Measurements from ENCODE around the gene HOXC13.

The HOXC13 gene

DNA sequence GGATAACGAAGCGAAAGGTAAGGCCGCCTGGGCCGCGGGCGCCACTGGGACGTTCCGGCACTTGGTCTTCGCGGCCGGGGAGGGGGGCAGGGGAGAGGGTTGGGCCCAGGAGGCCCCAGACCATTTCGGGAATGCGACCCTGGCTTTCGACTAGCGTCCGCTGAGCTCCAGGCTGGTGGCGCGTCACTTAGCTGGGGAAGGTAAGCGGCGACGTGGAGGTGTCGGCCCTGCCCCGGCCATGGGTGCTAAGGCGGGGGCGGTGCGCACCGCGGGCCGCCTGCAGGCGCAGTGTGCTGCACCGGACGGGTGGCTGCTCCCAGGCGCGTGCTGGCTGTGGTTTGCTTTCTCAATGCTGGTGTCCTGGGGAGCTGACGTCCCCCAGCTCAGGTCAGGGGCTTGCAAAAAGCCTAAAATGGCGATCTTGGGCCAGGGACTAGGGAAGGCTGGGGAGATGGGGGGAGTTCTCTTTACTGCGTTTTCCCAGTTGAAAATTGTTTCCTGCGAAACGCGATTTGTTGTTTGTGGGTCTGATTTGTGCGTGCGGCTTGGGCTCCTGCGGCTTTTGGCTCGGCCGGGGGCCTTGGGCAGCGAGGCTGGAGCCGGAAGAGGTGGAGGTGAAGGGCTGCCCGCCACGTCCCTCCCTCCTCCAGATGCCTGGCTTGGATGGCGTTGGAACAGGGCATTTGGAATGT, 47.5 kb downstream of the HOXC13 start:
- ATAC-seq (no peak), DNase-seq (no peak)
- no peak overlapping the region for H3K4me3 Mint-ChIP-seq
- H3K36me3 Mint-ChIP-seq (ENCODE audit: low read depth), result no peaks in the 10 kb centered on the region
- peaks cover 36% of the 10 kb centered on the region for H3K4me1 Mint-ChIP-seq
- H3K27me3 Mint-ChIP-seq, result peaks cover 91% of the 10 kb centered on the region
- H3K27ac Mint-ChIP-seq, result no peak overlapping the region
- H3K9me3 Mint-ChIP-seq, result no peaks in the 10 kb centered on the region

DNA sequence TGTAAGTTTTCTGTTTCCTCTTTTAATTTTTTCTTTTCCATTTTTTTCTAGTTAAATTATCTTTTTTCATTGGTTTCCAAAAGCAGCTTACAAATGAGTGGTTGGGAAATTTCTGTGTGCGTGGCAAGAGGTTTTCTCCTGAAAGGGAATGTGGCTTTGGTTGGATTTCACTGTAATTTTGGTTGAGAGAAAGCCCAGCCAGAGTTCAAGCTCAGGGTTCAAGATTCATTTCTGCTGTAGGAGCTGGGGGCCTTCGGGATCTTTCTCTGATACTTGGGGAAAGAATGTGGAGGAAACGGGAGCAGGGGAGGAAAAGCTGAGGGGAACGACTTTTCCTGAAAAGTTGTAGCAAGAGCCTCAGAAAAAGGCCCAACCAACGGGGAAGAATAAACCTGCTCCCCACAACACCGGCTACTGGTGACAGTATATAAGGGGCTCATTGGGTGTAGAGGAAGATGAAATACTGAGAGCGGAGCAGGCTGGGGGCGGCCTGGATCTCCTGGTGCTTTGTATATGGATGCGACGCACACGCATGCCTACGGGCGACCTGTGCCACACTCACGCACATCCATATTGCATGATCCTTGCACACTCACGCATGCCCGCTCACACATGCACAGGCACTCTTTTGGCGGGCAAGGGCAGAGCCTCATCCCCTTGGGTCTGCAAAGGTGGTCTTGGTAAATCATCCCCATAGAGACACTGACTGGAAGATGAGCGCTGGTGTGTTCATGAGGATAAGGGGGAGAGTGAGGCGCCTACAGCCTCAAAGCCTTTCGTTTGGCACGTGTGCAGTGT, 48.3 kb downstream of the HOXC13 start:
- no peak overlapping the region for H3K27ac Mint-ChIP-seq
- no peak overlapping the region for H3K4me3 Mint-ChIP-seq

GRCh38 chr12:53987787-53988230, 49.2 kb downstream of the HOXC13 start:
- H3K9me3 Mint-ChIP-seq, result no peaks in the 10 kb centered on the region
- no peak overlapping the region for H3K4me3 Mint-ChIP-seq
- H3K27me3 Mint-ChIP-seq, result peaks cover 89% of the 10 kb centered on the region
- H3K36me3 Mint-ChIP-seq (ENCODE audit: low read depth), result no peaks in the 10 kb centered on the region
- H3K27ac Mint-ChIP-seq, result no peak overlapping the region
- DNase-seq (no peak), ATAC-seq (no peak)
- peaks cover 40% of the 10 kb centered on the region for H3K4me1 Mint-ChIP-seq

More for the DNA sequence above, 48.3 kb downstream of the HOXC13 start:
- no peaks in the 10 kb centered on the region for H3K36me3 Mint-ChIP-seq (ENCODE audit: low read depth)
- ATAC-seq, result no peak
- no peaks in the 10 kb centered on the region for H3K9me3 Mint-ChIP-seq
- peaks cover 89% of the 10 kb centered on the region for H3K27me3 Mint-ChIP-seq
- peaks cover 36% of the 10 kb centered on the region for H3K4me1 Mint-ChIP-seq
- no peak for DNase-seq

DNA sequence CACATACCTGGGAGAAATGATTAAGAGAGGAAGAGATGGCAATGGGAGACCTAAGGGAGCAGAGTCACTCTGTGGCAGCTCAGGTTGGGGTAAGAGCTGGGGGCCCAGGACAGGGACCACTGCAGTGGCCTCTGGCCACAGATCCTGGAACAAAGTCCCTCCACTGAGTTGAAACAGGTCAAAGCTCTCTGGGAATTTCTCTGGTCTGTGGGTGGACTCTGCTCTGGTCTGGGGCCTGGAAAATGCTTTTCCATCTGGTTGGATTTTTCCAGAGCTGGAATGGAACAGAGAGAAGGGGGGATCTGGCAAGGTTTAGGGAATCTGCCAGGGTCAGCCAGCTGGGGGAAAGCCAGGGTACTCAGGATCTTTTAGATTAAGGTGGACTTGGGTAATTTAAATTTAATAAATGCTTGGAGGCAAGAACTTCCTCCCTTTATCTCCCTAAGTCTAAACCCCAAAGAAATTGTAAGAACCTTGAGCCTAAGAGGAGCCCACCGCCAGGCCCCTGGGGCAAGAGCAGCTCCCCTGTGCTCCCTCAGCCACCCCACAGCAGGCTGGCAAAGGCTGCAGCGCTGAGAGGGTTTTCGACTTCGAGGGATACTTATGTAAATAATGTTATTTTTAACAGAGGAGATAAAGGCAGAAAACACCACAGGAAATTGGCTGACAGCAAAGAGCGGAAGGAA, 50.1 kb downstream of the HOXC13 start:
- Mint-ChIP-seq H3K9me3 (no peaks in the 10 kb centered on the region), H3K36me3 (ENCODE audit: low read depth) (no peaks in the 10 kb centered on the region), H3K4me1 (peaks cover 37% of the 10 kb centered on the region), H3K4me3 (no peak overlapping the region), H3K27me3 (peaks cover 89% of the 10 kb centered on the region), H3K27ac (no peak overlapping the region)
- ATAC-seq, result no peak
- DNase-seq, result no peak

- Mint-ChIP-seq H3K4me3 (no peak overlapping the region), H3K9me3 (no peaks in the 10 kb centered on the region), H3K4me1 (peaks cover 41% of the 10 kb centered on the region), H3K27me3 (peaks cover 92% of the 10 kb centered on the region), H3K36me3 (ENCODE audit: low read depth) (no peaks in the 10 kb centered on the region), H3K27ac (no peak overlapping the region)
- ATAC-seq, result no peak
- no peak for DNase-seq
Measured at GRCh38 chr12:53989227-53990113, 50.8 kb downstream of the HOXC13 start.

GRCh38 chr12:53990311-53991076, 51.9 kb downstream of the HOXC13 start:
- no peak overlapping the region for H3K27ac Mint-ChIP-seq
- H3K27me3 Mint-ChIP-seq, result peaks cover 93% of the 10 kb centered on the region
- no peak overlapping the region for H3K4me3 Mint-ChIP-seq
- no peak for DNase-seq
- no peak for ATAC-seq
- H3K36me3 Mint-ChIP-seq (ENCODE audit: low read depth), result no peaks in the 10 kb centered on the region
- no peaks in the 10 kb centered on the region for H3K9me3 Mint-ChIP-seq
- peaks cover 42% of the 10 kb centered on the region for H3K4me1 Mint-ChIP-seq

DNA sequence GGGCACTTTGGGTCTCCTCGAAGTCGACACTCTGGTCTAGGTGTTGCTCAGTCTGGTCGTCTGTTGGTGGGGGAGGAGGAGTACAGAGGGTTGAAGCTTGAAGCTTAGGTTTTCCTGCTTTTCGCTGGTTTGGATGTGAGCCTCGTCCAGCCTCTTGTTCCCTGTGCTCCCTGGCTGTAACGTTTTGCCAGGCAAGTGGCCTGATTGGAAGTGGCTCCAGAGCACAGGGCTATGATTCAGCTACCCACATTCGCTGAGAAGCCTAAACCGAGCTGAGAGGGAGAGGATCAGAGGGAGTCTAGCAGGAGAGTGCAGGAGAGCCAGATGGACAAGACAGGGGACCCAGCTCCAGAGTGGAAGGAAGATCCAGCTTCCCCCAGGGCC, 52.4 kb downstream of the HOXC13 start:
- DNase-seq (no peak), ATAC-seq (no peak)
- no peak overlapping the region for H3K4me3 Mint-ChIP-seq
- no peaks in the 10 kb centered on the region for H3K9me3 Mint-ChIP-seq
- H3K27ac Mint-ChIP-seq, result no peak overlapping the region
- no peaks in the 10 kb centered on the region for H3K36me3 Mint-ChIP-seq (ENCODE audit: low read depth)
- peaks cover 93% of the 10 kb centered on the region for H3K27me3 Mint-ChIP-seq
- H3K4me1 Mint-ChIP-seq, result peaks cover 43% of the 10 kb centered on the region

- DNase-seq (no peak), ATAC-seq (peak; percentile 55)
- Mint-ChIP-seq H3K27ac (no peak overlapping the region), H3K36me3 (ENCODE audit: low read depth) (no peaks in the 10 kb centered on the region), H3K9me3 (no peaks in the 10 kb centered on the region), H3K4me3 (no peak overlapping the region), H3K4me1 (peaks cover 49% of the 10 kb centered on the region), H3K27me3 (peaks cover 94% of the 10 kb centered on the region)
Measured at GRCh38 chr12:53992377-53992889, 53.8 kb downstream of the HOXC13 start.

DNA sequence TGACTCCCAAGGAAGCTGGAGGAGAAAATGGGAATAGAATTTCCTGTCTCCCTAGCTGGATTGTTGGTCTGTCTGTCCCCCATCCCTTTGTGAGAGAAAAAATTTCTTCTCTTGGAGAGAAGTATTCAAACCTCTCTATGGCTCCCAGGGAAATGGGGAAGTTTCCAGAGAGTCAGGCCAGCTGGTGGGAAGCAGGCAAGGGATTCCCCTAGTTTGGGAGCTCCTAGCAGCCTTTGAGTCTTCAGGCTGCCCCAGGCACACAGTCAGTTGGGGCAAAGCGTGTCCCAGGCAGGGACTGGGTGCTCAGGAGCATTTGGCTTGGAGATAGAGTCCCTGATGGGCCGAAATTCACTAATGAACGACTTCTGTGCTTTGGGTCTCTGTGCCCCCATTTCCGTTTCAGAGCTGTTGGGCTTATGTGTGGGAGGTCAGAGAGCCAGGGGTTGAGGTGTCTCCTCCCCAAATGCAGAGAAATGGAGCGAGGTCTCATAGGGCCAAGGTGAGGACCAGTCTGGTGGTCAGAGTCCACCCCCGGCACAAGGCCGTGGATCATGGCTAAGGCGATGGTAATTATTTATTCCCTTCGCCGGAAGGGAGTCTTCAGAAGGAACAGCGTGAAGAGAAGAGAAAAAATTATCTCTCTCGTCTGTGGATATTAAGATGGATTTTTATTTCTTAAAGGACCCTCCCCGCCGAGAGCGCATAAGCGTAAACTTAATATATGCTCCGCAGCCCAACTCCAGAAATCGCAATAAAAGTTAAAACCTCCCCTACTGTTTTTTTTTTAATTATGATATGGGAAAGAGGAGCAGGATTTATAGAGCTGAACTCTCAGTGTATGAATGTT, 54.8 kb downstream of the HOXC13 start:
- H3K9me3 Mint-ChIP-seq, result no peaks in the 10 kb centered on the region
- H3K36me3 Mint-ChIP-seq (ENCODE audit: low read depth), result peaks cover 2% of the 10 kb centered on the region
- H3K4me1 Mint-ChIP-seq, result peaks cover 52% of the 10 kb centered on the region
- ATAC-seq, result no peak
- H3K27ac Mint-ChIP-seq, result no peak overlapping the region
- no peak for DNase-seq
- peaks cover 94% of the 10 kb centered on the region for H3K27me3 Mint-ChIP-seq
- peak overlapping the region; percentile 25 for H3K4me3 Mint-ChIP-seq

- H3K27me3 Mint-ChIP-seq, result peaks cover 95% of the 10 kb centered on the region
- no peak overlapping the region for H3K4me3 Mint-ChIP-seq
- H3K27ac Mint-ChIP-seq, result no peak overlapping the region
Measured at GRCh38 chr12:53994009-53994263, 55.3 kb downstream of the HOXC13 start.

DNA sequence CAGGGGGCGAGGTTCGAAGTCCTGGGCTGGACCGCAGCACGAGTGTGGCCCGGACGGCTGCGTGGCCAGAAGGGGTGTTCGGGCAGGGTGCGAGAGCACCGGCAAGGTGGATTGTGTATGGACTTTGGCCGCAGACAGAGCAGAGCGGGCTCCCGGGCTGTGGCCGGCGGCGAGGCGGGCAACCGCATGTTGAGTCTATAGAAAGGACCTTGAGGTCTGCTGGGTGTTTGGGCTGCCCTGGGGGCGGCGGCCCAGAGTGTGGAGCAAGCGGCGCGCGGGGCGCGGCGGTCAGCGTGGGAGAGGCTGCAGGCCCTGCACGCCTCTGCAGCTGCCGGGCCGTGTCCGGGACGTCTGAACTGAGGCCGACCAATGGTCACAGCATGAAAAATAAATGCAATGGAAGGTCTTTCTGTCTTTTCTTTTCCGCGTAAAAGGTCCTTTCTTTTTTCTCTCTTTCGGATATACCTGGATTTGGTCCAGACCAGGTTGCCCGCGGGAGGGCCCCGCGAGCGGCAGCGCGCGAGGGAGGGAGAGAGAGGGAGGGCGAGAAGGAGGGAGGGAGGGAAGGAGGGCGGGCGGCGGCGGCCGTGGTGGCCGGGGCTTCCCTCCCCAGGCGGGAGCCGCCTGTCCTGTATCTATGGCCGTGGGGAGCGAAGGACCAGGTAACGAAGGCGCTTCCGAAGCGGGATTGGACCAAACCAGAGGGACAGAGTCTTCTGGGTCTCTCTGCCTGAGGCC, 55.8 kb downstream of the HOXC13 start:
- H3K27ac Mint-ChIP-seq, result no peak overlapping the region
- peak overlapping the region; percentile 71 for H3K4me3 Mint-ChIP-seq
- peaks cover 47% of the 10 kb centered on the region for H3K4me1 Mint-ChIP-seq
- peaks cover 2% of the 10 kb centered on the region for H3K36me3 Mint-ChIP-seq (ENCODE audit: low read depth)
- ATAC-seq, result no peak
- DNase-seq, result no peak
- no peaks in the 10 kb centered on the region for H3K9me3 Mint-ChIP-seq
- H3K27me3 Mint-ChIP-seq, result peaks cover 95% of the 10 kb centered on the region

More at GRCh38 chr12:53994009-53994263, 55.3 kb downstream of the HOXC13 start:
- Mint-ChIP-seq H3K4me1 (peaks cover 51% of the 10 kb centered on the region), H3K9me3 (no peaks in the 10 kb centered on the region), H3K36me3 (ENCODE audit: low read depth) (peaks cover 2% of the 10 kb centered on the region)
- DNase-seq (no peak), ATAC-seq (no peak)

DNA sequence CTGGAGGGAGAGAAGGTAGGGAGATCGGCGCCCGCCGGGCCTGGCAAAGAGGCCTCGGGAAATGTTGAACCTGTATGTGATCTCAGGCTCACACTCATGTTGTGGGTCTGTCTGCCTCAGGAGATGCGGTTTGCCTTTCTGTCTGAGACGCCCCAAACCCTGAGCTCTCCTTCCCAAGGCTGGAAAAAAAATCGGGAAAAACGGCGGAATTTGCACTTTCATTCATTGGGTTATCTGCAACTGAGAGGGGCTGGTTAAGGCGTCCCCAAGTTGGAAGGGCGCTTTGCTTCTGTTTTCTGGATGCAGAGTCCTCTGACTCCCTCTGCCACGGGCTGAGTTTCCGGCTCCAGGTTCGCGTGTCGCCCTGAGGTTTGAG, 56.4 kb downstream of the HOXC13 start:
- Mint-ChIP-seq H3K27me3 (peaks cover 93% of the 10 kb centered on the region), H3K27ac (no peak overlapping the region), H3K4me1 (peaks cover 42% of the 10 kb centered on the region), H3K36me3 (ENCODE audit: low read depth) (peaks cover 2% of the 10 kb centered on the region), H3K9me3 (no peaks in the 10 kb centered on the region), H3K4me3 (peak overlapping the region; percentile 71)
- DNase-seq, result no peak
- ATAC-seq, result no peak
